Small intestine (tissue), 7 donors: ENCODE measurements around the gene METTL24. TPM values are rescaled to one million over a fixed set of nuclear protein-coding genes. Genes with fewer than 3 reads are reported as not detected.

Experiments used
- DNase-seq, 2 donors: peaks; one replicate each; pipeline versions ENCODE4 v3.0.0 to v3.0.0-alpha.2; 2013
- FAIRE-seq: peaks from 2 replicates; lab custom pipeline; 2012; peaks lifted over from hg19 to GRCh38; lab: Jason Lieb, UNC
- H3K27ac ChIP-seq, 3 donors: one replicate each; pipeline ENCODE4 v1.5.1; 2013; ENCODE audit warnings: low read length in 2 of 3, mild to moderate bottlenecking in 2 of 3, control low read depth in 1 of 3, inconsistent platforms in 1 of 3, low read depth in 1 of 3, moderate library complexity in 1 of 3
- H3K27me3 ChIP-seq, 3 donors: one replicate each; pipeline ENCODE4 v1.6.1; 2013; ENCODE audit warnings: low read length in 3 of 3, inconsistent platforms in 1 of 3; ENCODE audit not compliant: control insufficient read depth in 3 of 3, insufficient read depth in 3 of 3
- H3K36me3 ChIP-seq, 3 donors: one replicate each; pipeline ENCODE4 v1.6.1; 2013; ENCODE audit warnings: low read length in 3 of 3, inconsistent platforms in 1 of 3, low read depth in 1 of 3, mild to moderate bottlenecking in 1 of 3, moderate library complexity in 1 of 3; ENCODE audit not compliant: control insufficient read depth in 3 of 3, insufficient read depth in 2 of 3
- H3K4me1 ChIP-seq, 3 donors: one replicate each; pipeline ENCODE4 v1.6.1; 2013; ENCODE audit warnings: low read length in 2 of 3, inconsistent platforms in 1 of 3, low read depth in 1 of 3, mild to moderate bottlenecking in 1 of 3, moderate library complexity in 1 of 3; ENCODE audit not compliant: control insufficient read depth in 3 of 3, insufficient read depth in 2 of 3
- H3K4me3 ChIP-seq, 3 donors: one replicate each; pipeline ENCODE4 v1.5.1; 2013; ENCODE audit warnings: low read length in 3 of 3, control low read depth in 1 of 3, inconsistent platforms in 1 of 3, low read depth in 1 of 3, mild to moderate bottlenecking in 1 of 3, moderate library complexity in 1 of 3
- H3K9me3 ChIP-seq, 2 donors: one replicate each; pipeline ENCODE4 v1.6.1; 2013; ENCODE audit warnings: low read depth in 1 of 2, low read length in 1 of 2; ENCODE audit not compliant: control insufficient read depth in 2 of 2, insufficient read depth in 1 of 2
- WGBS, 3 donors: extraction: QIAGEN DNeasy Blood & Tissue Kit; methylation state at CpG; one replicate each; pipeline ENCODE4 v1.1.7; 2013; 5-methylcytosine and 5-hydroxymethylcytosine counted together
- polyA plus RNA-seq, 4 donors: library from polyadenylated mRNA; stranded (reverse) in 3 of 4; unstranded in 1 of 4; fragments of 200-250 nt in 3 of 4; fragments of 120-200 nt in 1 of 4; gene quantifications; one replicate each; pipeline versions ENCODE4 v1.2.1 to v1.2.3, GENCODE V29; 2013
- donor health status: healthy with polysubstance abuse.
- donor health status: control.
- donor health status: control.
- donor health status: Bipolar disorder and iron deficiency.
- donor health status: healthy.

Gene METTL24
- polyA plus RNA-seq, 4 donors: 0.66 to 1.1 TPM; not detected in 2

- Histone ChIP-seq H3K4me1 (peaks cover 0 to 12% (median 4%) of the 10 kb centered on the region in 3 donors), H3K9me3 (no peaks in the 10 kb centered on the region), H3K4me3 (no peak overlapping the region), H3K27ac (peak overlapping the region in 1 of 3 donors; percentile 8), H3K27me3 (peaks cover 0 to 8% (median 0%) of the 10 kb centered on the region in 3 donors), H3K36me3 (no peaks in the 10 kb centered on the region)
- no peak for FAIRE-seq
- 66 to 78% (median 78%) methylated on average over 6 of the region's 6 CpGs for WGBS, 3 donors
- DNase-seq: no peak
Observed at GRCh38 chr6:110322151-110322873, 35.8 kb downstream of the METTL24 start.

DNA sequence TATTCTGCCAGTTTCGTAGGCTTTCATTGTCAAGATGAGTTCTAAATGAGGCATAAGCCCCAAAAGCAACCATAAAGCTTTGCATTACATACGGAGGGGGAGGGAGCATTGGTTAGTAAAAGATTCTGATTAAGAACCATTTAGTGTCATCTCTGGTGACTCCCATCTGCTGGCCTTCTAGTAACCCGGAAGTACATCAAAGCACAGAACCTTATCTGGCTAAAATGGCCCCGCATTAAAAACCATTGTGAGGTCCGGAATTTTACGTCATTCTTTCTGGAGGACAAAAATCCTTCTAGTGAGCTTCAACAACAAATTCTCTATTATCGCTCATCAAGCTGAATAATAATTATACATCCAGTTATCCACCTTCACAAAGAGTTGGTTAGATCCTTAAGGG, 37.8 kb downstream of the METTL24 start:
- Histone ChIP-seq H3K27me3 (peaks cover 0 to 9% (median 0%) of the 10 kb centered on the region in 3 donors), H3K9me3 (no peaks in the 10 kb centered on the region), H3K4me1 (peaks cover 0 to 12% (median 4%) of the 10 kb centered on the region in 3 donors), H3K27ac (no peak overlapping the region), H3K4me3 (no peak overlapping the region), H3K36me3 (no peaks in the 10 kb centered on the region)
- no peak for FAIRE-seq
- WGBS, 3 donors: 89 to 92% (median 90%) methylated on average over 7 of the region's 7 CpGs
- no peak for DNase-seq

DNA sequence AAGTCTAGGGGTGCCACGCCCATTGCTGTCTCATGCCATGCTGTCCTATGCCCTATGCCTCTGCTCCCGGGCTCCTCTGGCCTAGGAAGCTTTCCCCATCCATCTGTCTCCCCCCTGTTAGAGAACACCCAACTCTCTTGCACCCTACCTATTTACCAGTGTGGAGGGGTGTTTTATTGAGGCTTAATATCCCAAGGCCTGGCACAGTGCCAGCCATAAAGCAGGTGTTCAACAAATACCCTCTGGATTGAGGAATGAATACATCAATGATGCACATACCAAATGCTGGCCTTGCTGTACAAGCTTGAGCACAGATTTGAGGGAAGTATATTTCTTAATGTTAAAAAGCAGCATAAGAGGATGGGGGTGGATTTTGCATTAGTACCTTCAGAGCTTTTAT, 38.3 kb downstream of the METTL24 start:
- H3K4me1 ChIP-seq: peaks cover 0 to 12% (median 4%) of the 10 kb centered on the region in 3 donors
- no peak overlapping the region for H3K4me3 ChIP-seq
- H3K27me3 ChIP-seq: peaks cover 0 to 13% (median 0%) of the 10 kb centered on the region in 3 donors
- DNase-seq (no peak), FAIRE-seq (no peak)
- no peaks in the 10 kb centered on the region for H3K9me3 ChIP-seq
- 80 to 92% (median 87%) methylated on average over 2 of the region's 2 CpGs for WGBS, 3 donors
- H3K27ac ChIP-seq: no peak overlapping the region
- H3K36me3 ChIP-seq: no peaks in the 10 kb centered on the region

DNA sequence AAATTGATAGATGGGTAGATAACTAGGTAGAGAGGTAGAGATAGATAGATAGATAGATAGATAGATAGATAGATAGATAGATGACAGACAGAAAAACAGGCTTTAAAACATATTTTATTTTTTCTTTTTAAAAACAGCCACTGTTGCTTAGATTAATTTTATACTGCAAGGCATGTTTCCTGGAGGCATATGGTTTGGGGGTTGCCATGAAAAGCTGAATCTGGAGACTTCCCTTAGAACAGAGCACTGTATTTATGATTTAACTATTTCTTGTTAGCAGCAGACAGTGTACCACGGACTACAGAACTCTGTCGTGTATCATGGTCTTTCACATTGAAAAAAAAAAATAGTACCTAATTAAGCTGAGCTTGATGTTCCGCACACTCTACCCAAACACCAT, 38.8 kb downstream of the METTL24 start:
- WGBS, 3 donors: 57 to 91% (median 78%) methylated on average over 3 of the region's 3 CpGs
- no peak overlapping the region for H3K27ac ChIP-seq
- peaks cover 0 to 13% (median 0%) of the 10 kb centered on the region in 3 donors for H3K27me3 ChIP-seq
- H3K4me3 ChIP-seq: no peak overlapping the region
- H3K9me3 ChIP-seq: no peaks in the 10 kb centered on the region
- H3K36me3 ChIP-seq: no peaks in the 10 kb centered on the region
- DNase-seq (no peak), FAIRE-seq (no peak)
- H3K4me1 ChIP-seq: peaks cover 0 to 12% (median 4%) of the 10 kb centered on the region in 3 donors

- peaks cover 0 to 13% (median 0%) of the 10 kb centered on the region in 3 donors for H3K27me3 ChIP-seq
- H3K27ac ChIP-seq: no peak overlapping the region
- H3K4me3 ChIP-seq: no peak overlapping the region
- WGBS, 3 donors: 53 to 57% (median 55%) methylated on average over 3 of the region's 3 CpGs
- DNase-seq (no peak), FAIRE-seq (no peak)
- H3K9me3 ChIP-seq: no peaks in the 10 kb centered on the region
- H3K36me3 ChIP-seq: no peaks in the 10 kb centered on the region
- peaks cover 0 to 9% (median 4%) of the 10 kb centered on the region in 3 donors for H3K4me1 ChIP-seq
Observed at GRCh38 chr6:110318971-110319370, 39.2 kb downstream of the METTL24 start.

DNA sequence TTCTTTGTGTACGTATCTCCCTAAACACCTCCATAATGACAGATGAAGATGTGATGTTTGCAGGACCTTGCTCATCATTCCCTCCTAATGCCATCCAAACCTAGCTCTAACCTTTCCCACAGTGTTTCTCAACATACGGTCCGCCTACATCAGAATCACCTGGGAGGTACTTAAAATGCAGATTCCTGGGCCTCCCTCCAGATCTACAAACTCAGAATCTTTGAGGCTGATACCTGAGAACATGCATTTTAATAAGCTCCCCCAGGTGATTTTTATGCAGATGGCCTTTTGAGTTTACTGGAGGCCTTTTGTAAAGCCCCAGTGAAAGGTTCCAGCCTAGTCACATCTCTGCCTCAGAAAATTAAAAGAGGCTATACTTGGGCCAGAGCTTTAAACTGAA, 40.5 kb downstream of the METTL24 start:
- DNase-seq (no peak), FAIRE-seq (no peak)
- Histone ChIP-seq H3K36me3 (no peaks in the 10 kb centered on the region), H3K27me3 (peaks cover 0 to 16% (median 0%) of the 10 kb centered on the region in 3 donors), H3K27ac (no peak overlapping the region), H3K9me3 (no peaks in the 10 kb centered on the region), H3K4me3 (no peak overlapping the region), H3K4me1 (no peaks in the 10 kb centered on the region)
- WGBS, 3 donors: 92 to 95% (median 93%) methylated on average over 3 of the region's 3 CpGs

GRCh38 chr6:110317189-110317588, 41.0 kb downstream of the METTL24 start:
- Histone ChIP-seq H3K27me3 (peaks cover 0 to 16% (median 0%) of the 10 kb centered on the region in 3 donors), H3K4me3 (no peak overlapping the region), H3K9me3 (no peaks in the 10 kb centered on the region), H3K4me1 (no peaks in the 10 kb centered on the region), H3K36me3 (no peaks in the 10 kb centered on the region), H3K27ac (no peak overlapping the region)
- DNase-seq: no peak
- 94 to 100% (median 98%) methylated on average over 1 of the region's 1 CpG for WGBS, 3 donors
- no peak for FAIRE-seq

GRCh38 chr6:110315869-110316398, 42.2 kb downstream of the METTL24 start:
- WGBS, 3 donors: 40 to 72% (median 56%) methylated on average over 3 of the region's 3 CpGs
- no peak for FAIRE-seq
- no peaks in the 10 kb centered on the region for H3K9me3 ChIP-seq

More at GRCh38 chr6:110315869-110316398, 42.2 kb downstream of the METTL24 start:
- H3K4me1 ChIP-seq: no peaks in the 10 kb centered on the region
- H3K36me3 ChIP-seq: no peaks in the 10 kb centered on the region
- H3K4me3 ChIP-seq: no peak overlapping the region
- H3K27ac ChIP-seq: no peak overlapping the region
- H3K27me3 ChIP-seq: peaks cover 0 to 16% (median 0%) of the 10 kb centered on the region in 3 donors
- DNase-seq: peak; percentile 64 to 80
